ENCODE measurements around the gene ATP5MC2.

GRCh38 chr12:53699678-53700025 is 23.8 kb upstream of the ATP5MC2 start:
- TF ChIP-seq POLR2A (IDR thresholded peaks at IDR 0.05; ENCODE audit: low read depth, low read length) = no peak
- TF ChIP-seq POLR2AphosphoS5 (IDR thresholded peaks at IDR 0.05; ENCODE audit: low read depth, low read length) = no peak
- no peak for TF ChIP-seq TAF1 (IDR thresholded peaks at IDR 0.05; ENCODE audit: borderline replicate concordance, low read depth, low read length)

Measured in GM12892 (cell line).